WI38 (cell line): Measurements from ENCODE around the gene IMPDH1.

Experiments
- H3K4me3 ChIP-seq: 2 replicates; pipeline ENCODE4 v1.5.1; 2011; ENCODE audit warnings: low read depth, mild to moderate bottlenecking, control low read depth, low read length
- TF ChIP-seq, protein P1 (sequence below): IDR thresholded peaks from 2 replicates; pipeline ENCODE4 v1.5.1; 2012; ENCODE audit warnings: low read depth, mild to moderate bottlenecking, control low read depth, low read length

The IMPDH1 gene

DNA sequence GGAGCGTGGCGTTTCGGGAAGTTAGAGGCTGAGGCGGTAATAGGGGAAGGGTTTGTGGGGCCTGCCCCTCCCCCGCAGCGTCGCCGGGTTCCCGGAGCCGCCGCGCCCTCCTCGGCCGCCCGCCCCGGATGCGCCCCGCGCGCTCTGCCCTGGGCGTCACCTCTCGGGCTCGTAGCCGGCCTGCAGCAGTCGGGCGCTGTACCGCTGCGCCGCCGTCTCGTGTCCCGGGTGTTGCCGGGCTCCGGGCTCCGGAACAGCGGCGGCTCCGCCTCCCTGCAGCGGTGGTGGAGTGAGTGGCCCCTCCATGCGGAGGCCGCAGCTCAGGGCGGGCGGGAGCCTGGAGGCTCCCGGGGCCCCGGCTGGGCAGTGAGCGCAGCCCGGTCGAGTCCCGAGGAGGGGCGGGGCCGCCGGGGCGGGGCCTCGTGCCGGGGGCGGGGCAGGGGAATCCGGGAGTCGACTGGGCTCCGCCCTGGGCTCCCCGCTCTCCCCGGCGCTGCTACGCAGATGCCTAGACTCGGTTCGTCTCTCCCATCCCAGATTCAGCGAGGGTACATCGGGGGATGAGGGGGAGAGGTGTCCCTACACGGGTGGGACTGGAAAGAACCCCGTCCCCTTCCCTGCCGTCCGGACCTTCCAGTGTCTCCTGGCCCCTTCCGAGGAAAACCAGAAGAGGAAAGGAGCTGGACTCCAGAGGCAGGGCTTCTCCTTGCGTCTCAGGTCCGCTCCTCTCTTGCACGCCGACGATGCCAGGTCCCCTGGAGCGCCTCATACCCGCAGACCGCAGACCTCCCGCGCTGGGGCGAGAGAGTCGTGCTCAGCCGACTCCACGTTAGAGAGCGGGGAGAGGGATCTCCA is at the start of gene IMPDH1:
IMPDH1 (minus strand) TSS at position 387 of the 855 bp plus-strand sequence; CDS start at position 306, 81 bp downstream.
- peak within 1 kb of the TSS; percentile 67 for H3K4me3 ChIP-seq
- TF ChIP-seq, protein P1, sequence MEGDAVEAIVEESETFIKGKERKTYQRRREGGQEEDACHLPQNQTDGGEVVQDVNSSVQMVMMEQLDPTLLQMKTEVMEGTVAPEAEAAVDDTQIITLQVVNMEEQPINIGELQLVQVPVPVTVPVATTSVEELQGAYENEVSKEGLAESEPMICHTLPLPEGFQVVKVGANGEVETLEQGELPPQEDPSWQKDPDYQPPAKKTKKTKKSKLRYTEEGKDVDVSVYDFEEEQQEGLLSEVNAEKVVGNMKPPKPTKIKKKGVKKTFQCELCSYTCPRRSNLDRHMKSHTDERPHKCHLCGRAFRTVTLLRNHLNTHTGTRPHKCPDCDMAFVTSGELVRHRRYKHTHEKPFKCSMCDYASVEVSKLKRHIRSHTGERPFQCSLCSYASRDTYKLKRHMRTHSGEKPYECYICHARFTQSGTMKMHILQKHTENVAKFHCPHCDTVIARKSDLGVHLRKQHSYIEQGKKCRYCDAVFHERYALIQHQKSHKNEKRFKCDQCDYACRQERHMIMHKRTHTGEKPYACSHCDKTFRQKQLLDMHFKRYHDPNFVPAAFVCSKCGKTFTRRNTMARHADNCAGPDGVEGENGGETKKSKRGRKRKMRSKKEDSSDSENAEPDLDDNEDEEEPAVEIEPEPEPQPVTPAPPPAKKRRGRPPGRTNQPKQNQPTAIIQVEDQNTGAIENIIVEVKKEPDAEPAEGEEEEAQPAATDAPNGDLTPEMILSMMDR: no peak

DNA sequence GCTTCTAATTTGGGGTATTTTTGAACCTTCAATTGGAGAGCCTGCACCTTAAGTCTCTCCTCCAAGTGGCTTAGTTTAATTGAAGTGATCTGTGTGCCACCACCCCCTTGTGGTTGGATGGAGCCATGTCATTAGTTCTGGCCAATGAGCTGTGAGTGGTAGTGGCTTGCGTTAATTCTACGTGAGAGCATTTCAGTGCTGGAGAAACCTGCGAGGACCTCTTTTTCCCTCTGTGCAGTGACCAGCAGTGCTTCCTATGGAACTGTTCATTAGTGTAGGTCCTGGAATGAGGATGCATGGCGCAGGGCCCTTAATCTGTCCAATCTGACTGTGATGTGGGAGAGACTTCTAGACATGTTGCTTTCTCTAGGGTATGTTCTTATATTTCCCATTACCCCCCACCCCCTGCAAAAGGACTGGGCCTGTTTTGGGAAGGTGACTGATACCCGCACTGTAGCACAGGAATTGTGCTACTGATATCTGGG is 49.7 kb upstream of the IMPDH1 start:
- no peak overlapping the region for H3K4me3 ChIP-seq
- TF ChIP-seq, protein P1: peak; percentile 77

DNA sequence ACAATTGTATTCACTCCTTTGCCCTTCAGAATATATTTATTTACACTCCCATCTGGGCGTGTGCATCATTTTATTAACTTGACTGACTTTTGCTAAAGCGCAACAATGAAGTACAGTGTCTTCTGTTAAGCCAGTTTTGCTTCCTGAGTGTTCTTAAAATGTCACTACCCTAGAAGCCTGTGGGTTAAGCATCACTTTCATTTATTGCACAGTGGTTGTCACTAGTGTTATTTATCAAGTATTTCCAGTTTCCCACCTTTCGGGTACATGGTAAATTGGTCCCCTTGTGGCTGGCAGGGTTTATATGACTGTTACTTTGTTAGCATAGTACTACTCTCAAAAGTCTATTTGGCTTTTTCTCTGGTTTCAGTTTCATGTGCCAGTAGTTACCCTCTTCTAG is 49.2 kb upstream of the IMPDH1 start:
- TF ChIP-seq, protein P1: no peak
- H3K4me3 ChIP-seq: no peak overlapping the region

DNA sequence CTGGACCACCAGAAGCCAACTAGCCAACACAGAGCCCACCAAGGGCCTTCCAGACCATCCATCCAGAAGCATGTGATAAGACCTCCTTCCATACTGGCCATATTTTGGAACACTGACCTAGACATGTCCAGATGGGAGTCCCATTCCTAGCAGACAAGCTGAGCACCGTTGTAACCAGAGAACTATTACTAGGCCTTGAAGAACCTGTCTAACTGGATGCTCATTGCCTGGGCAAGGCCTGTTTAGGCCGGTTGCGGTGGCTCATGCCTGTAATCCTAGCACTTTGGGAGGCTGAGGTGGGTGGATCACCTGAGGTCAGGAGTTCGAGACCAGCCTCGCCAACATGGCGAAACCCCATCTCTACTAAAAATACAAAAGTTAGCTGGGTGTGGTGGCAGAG is 47.6 kb upstream of the IMPDH1 start:
- peak overlapping the region; percentile 97; the same call in 1 of the 2 replicates for H3K4me3 ChIP-seq

DNA sequence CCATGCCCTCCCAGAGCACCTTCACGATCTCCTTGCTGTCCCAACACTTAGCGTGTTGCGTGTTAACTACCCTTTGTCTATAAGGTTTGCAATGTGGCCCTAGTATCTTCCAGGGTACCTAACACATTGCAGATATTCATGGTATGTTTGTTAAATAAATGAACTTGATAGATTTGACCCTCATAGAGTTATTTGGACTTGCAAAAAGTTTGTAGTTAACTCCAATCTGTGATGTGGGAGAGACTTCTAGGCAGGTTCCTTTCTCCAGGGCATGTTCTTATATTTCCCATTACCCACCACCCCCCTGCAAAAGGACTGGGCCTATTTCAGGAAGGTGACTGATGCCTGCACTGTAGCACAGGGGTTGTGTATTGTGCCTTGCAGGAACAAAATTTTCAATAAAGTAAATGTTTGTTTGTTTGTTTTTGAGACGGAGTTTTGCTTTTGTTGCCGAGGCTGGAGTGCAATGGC is 46.5 kb upstream of the IMPDH1 start:
- TF ChIP-seq, protein P1: no peak
- peak overlapping the region; percentile 97 for H3K4me3 ChIP-seq

DNA sequence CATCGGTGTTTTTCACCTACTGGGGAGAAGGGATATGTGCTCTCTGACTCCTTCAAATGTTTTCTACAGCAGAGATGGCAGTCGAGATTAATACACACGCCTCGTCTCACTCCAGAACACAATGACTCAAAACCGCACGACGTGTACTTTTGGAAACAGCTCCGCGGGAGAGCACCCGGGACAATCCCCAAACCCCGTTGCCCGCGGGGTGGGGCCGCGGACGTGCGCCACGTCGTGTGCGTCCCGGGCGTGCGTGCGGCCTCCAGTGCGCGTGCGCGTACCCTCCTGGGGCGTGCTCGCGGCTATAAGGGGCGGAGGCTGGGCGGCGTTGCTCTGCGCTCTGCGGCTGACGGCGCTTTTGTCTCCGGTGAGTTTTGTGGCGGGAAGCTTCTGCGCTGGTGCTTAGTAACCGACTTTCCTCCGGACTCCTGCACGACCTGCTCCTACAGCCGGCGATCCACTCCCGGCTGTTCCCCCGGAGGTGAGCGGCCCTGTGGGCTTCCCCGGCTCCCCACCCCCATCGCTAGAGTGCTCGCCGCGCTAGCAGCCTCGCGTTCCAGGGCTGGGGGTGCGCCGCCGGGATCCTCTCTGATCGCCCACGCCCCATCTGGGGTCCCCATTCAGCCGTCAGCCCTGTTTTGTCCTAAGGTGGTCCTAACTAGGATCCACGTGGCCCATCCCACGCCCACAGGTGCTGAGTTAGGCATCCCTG is 45.9 kb upstream of the IMPDH1 start, which contains the start of gene HILPDA:
HILPDA (plus strand) TSS at position 336 of the 712 bp plus-strand sequence. CDS start 1,391 bp downstream, outside the sequence.
- TF ChIP-seq, protein P1: no peak
- peak within 1 kb of the TSS; percentile 97 for H3K4me3 ChIP-seq

DNA sequence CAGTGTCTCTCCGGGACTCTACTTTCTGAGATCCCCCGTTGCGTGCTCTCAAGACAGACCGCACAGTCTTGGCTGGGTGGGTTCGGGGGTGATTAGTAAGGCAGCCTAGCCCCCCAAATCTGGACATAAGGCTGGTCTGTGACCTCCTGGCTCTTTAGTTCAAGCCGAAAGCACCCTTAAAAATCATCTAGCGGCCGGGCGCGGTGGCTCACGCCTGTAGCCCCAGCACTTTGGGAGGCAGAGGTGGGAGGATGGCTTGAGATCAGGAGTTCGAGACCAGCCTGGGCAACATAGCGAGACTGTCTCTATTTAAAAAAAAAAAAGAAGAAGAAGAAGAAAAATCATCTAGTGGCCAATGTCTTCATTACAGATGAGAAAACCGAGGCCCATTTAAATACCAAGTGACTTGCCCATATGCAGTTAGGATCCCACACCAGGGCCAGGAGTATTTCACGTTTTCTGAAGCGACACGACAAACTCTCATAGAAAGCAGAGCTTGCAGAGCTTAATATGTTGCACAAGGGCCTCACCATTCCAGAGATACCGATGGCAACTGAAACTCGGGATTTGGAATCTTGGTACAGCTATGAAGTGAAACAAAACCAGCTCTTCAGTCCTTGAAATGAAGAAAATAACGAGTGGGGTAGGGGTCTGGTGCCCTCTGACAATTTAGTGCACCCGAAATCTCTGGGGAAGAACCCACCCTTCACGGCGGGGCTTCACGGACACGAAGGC is 45.2 kb upstream of the IMPDH1 start:
- TF ChIP-seq, protein P1: no peak
- peak overlapping the region; percentile 97 for H3K4me3 ChIP-seq
